Gastrocnemius medialis (tissue), 4 donors: ENCODE measurements around the gene MYO19. TPM values are rescaled to one million over a fixed set of nuclear protein-coding genes. Genes with fewer than 3 reads are reported as not detected.

ENCODE experiments used
- ATAC-seq, 2 donors: fragments of 150-250 bp; one replicate each; pipeline ENCODE4 v1.9.1; 2016
- DNase-seq, 2 donors: peaks; one replicate each; pipeline ENCODE4 v3.0.0-alpha.2; 2019
- H3K27ac ChIP-seq, 4 donors: fragments of 200-600 bp; sonication (generic); 1 replicate in 1 of 4; 2 replicates in 3 of 4; pipeline ENCODE4 v1.5.1; 2016 to 2018; ENCODE audit warnings: mild to moderate bottlenecking in 2 of 4, moderate library complexity in 1 of 4
- H3K27me3 ChIP-seq, 3 donors: fragments of 200-600 bp; sonication (generic) in 2 of 3; 1 replicate in 1 of 3; 2 replicates in 2 of 3; pipeline versions ENCODE4 v1.5.1 to v1.6.0; 2016 to 2019; ENCODE audit warnings: mild to moderate bottlenecking in 1 of 3, moderate library complexity in 1 of 3
- H3K36me3 ChIP-seq, 2 donors: fragments of 200-600 bp; sonication (generic) in 1 of 2; one replicate each; pipeline ENCODE4 v1.5.1; 2017 to 2018
- H3K4me1 ChIP-seq, 2 donors: fragments of 200-600 bp; sonication (generic) in 1 of 2; one replicate each; pipeline ENCODE4 v1.5.1; 2016 to 2017; ENCODE audit warnings: mild to moderate bottlenecking in 2 of 2
- H3K4me3 ChIP-seq, 4 donors: fragments of 200-600 bp; sonication (generic) in 3 of 4; 1 replicate in 1 of 4; 2 replicates in 3 of 4; pipeline ENCODE4 v1.5.1; 2016 to 2019; ENCODE audit warnings: mild to moderate bottlenecking in 2 of 4
- H3K9me3 ChIP-seq, 3 donors: fragments of 200-600 bp; sonication (generic) in 2 of 3; 1 replicate in 1 of 3; 2 replicates in 2 of 3; pipeline ENCODE4 v1.5.1; 2016 to 2019
- POLR2A ChIP-seq, 2 donors: fragments of 450-650 bp; IDR thresholded peaks; one replicate each; pipeline ENCODE4 v1.6.1; 2017; ENCODE audit warnings: antibody characterized with exemption in 2 of 2, mild to moderate bottlenecking in 2 of 2, moderate library complexity in 2 of 2
- in situ Hi-C, 4 donors: fragments of 200-750 bp; cut with MboI; loops; one replicate each; pipeline versions ENCODE4 v1.15.0 to v1.8.0; 2017; ENCODE audit warnings: low sequenced_read_pairs in 4 of 4
- intact Hi-C: fragments of 100-400 bp; cut with DNase I; formaldehyde crosslinking; loops from one replicate; pipeline ENCODE4 v1.15.1; 2023; ENCODE audit warnings: low total_unique reads
- total RNA-seq, 4 donors: library from RNA; depleted of rRNA; stranded (reverse); fragments of >200 nt; gene quantifications; one replicate each; pipeline versions ENCODE4 v1.1.0 to v1.2.3, GENCODE V29; 2016
- TF ChIP-seq, protein P1 (sequence below), 5 experiments: fragments of 450-650 bp in 3 of 5; fragments of 200-600 bp in 2 of 5; sonication (generic) in 2 of 5; IDR thresholded peaks in 4 of 5; conservative IDR thresholded peaks in 1 of 5; 1 replicate in 4 of 5; 2 replicates in 1 of 5; pipeline ENCODE4 v1.5.1; 2016 to 2019; ENCODE audit warnings: antibody characterized with exemption in 5 of 5, mild to moderate bottlenecking in 3 of 5, moderate library complexity in 3 of 5

The MYO19 gene
- total RNA-seq, 4 donors from 2014 or later, result 7.5 to 16.8 (median 13.2) TPM

DNA sequence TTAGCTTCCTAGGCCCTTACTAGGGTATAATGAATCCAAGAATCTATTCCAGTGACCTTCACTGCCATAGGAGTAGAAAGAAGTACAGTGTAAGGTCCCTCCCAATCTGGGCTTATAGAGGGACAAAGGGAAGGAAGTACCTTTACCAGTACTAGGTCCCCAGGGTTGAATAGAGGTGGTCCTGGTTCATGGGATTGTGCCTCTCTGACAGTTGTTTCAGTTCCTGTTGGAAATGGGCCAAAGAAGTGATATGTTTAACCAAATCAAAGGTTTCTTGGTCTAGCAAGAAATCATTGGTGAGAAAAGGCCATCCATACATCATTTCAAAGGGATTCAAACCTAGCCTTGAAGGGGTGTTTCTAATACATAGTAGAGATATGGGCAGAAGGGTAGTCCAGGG is 64.2 kb downstream of the MYO19 start:
- intact Hi-C loops (no loop called here), in situ Hi-C loops (no loop called here)
- no peak for DNase-seq
- Histone ChIP-seq H3K27me3 (peaks cover 9 to 14% (median 11%) of the 10 kb centered on the region in 3 donors), H3K27ac (no peak overlapping the region), H3K4me1 (no peaks in the 10 kb centered on the region), H3K9me3 (no peaks in the 10 kb centered on the region), H3K36me3 (no peaks in the 10 kb centered on the region), H3K4me3 (no peak overlapping the region)
- no peak for TF ChIP-seq POLR2A (IDR thresholded peaks at IDR 0.05)
- TF ChIP-seq, protein P1, sequence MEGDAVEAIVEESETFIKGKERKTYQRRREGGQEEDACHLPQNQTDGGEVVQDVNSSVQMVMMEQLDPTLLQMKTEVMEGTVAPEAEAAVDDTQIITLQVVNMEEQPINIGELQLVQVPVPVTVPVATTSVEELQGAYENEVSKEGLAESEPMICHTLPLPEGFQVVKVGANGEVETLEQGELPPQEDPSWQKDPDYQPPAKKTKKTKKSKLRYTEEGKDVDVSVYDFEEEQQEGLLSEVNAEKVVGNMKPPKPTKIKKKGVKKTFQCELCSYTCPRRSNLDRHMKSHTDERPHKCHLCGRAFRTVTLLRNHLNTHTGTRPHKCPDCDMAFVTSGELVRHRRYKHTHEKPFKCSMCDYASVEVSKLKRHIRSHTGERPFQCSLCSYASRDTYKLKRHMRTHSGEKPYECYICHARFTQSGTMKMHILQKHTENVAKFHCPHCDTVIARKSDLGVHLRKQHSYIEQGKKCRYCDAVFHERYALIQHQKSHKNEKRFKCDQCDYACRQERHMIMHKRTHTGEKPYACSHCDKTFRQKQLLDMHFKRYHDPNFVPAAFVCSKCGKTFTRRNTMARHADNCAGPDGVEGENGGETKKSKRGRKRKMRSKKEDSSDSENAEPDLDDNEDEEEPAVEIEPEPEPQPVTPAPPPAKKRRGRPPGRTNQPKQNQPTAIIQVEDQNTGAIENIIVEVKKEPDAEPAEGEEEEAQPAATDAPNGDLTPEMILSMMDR (IDR thresholded peaks at IDR 0.05 in 4 of 5, conservative IDR thresholded peaks at IDR 0.05 in 1 of 5), result no peak
- ATAC-seq, result no peak

DNA sequence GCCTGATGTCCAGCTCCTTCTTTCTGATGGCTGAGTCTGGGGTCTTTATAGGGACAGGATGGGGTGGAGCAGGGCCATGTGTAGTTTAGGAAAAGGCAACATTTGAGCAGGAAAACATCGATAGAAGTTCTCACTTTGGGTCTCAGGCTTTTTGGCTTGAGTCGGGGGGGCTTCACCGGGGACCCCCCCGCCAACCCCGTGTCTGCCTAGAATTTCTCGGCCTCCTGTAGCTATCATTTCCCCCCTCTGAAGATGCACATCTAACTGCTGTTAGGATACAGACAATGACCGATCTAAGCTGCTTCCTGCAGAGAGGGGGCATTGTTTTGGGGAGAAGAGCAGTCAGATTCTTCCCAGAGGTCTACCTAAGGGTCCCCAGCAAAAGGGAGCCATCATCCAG is 64.9 kb downstream of the MYO19 start:
- Histone ChIP-seq H3K4me3 (no peak overlapping the region), H3K27ac (no peak overlapping the region), H3K9me3 (no peaks in the 10 kb centered on the region), H3K4me1 (no peaks in the 10 kb centered on the region), H3K36me3 (no peaks in the 10 kb centered on the region), H3K27me3 (peaks cover 17 to 22% (median 19%) of the 10 kb centered on the region in 3 donors)
- in situ Hi-C loops (no loop called here), intact Hi-C loops (no loop called here)
- TF ChIP-seq, protein P1 (IDR thresholded peaks at IDR 0.05 in 4 of 5, conservative IDR thresholded peaks at IDR 0.05 in 1 of 5), result no peak
- no peak for TF ChIP-seq POLR2A (IDR thresholded peaks at IDR 0.05)
- ATAC-seq (no peak), DNase-seq (no peak)

- Histone ChIP-seq H3K4me3 (no peak overlapping the region), H3K9me3 (no peaks in the 10 kb centered on the region), H3K27ac (no peak overlapping the region), H3K36me3 (no peaks in the 10 kb centered on the region), H3K27me3 (peaks cover 22 to 28% (median 26%) of the 10 kb centered on the region in 3 donors), H3K4me1 (no peaks in the 10 kb centered on the region)
- ATAC-seq (no peak), DNase-seq (no peak)
- intact Hi-C loops (no loop called here), in situ Hi-C loops (no loop called here)
- TF ChIP-seq, protein P1 (IDR thresholded peaks at IDR 0.05 in 4 of 5, conservative IDR thresholded peaks at IDR 0.05 in 1 of 5), result no peak
- TF ChIP-seq POLR2A (IDR thresholded peaks at IDR 0.05), result no peak
These were observed 65.6 kb downstream of the MYO19 start for GRCh38 chr17:36468903-36469635.

GRCh38 chr17:36464765-36465088 is 69.9 kb downstream of the MYO19 start:
- DNase-seq (no peak), ATAC-seq (no peak)
- Histone ChIP-seq H3K36me3 (no peaks in the 10 kb centered on the region), H3K4me3 (no peak overlapping the region), H3K27me3 (peaks cover 29 to 49% (median 33%) of the 10 kb centered on the region in 3 donors), H3K4me1 (no peaks in the 10 kb centered on the region), H3K27ac (no peak overlapping the region), H3K9me3 (no peaks in the 10 kb centered on the region)
- intact Hi-C loops (no loop called here), in situ Hi-C loops (no loop called here)
- TF ChIP-seq, protein P1 (IDR thresholded peaks at IDR 0.05 in 4 of 5, conservative IDR thresholded peaks at IDR 0.05 in 1 of 5), result no peak
- no peak for TF ChIP-seq POLR2A (IDR thresholded peaks at IDR 0.05)
